HFF-Myc (cell line): ENCODE measurements around the gene PAWR.

Experiments
- DNase-seq: peaks from one replicate; pipeline ENCODE4 v3.0.0-alpha.2; 2011; ENCODE audit warnings: low read depth; ENCODE audit errors: extremely low read depth
- H3K4me3 ChIP-seq: replicated peaks from 2 replicates; pipeline ENCODE4 v1.5.1; 2011; ENCODE audit warnings: low read depth, mild to moderate bottlenecking, control low read depth, low read length
- TF ChIP-seq, protein P1 (sequence below): IDR thresholded peaks from 2 replicates; pipeline ENCODE4 v1.5.1; 2012; ENCODE audit warnings: mild to moderate bottlenecking, low read depth, low read length, control low read depth; ENCODE audit errors: missing control alignments

Gene PAWR, protein sequence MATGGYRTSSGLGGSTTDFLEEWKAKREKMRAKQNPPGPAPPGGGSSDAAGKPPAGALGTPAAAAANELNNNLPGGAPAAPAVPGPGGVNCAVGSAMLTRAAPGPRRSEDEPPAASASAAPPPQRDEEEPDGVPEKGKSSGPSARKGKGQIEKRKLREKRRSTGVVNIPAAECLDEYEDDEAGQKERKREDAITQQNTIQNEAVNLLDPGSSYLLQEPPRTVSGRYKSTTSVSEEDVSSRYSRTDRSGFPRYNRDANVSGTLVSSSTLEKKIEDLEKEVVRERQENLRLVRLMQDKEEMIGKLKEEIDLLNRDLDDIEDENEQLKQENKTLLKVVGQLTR

DNA sequence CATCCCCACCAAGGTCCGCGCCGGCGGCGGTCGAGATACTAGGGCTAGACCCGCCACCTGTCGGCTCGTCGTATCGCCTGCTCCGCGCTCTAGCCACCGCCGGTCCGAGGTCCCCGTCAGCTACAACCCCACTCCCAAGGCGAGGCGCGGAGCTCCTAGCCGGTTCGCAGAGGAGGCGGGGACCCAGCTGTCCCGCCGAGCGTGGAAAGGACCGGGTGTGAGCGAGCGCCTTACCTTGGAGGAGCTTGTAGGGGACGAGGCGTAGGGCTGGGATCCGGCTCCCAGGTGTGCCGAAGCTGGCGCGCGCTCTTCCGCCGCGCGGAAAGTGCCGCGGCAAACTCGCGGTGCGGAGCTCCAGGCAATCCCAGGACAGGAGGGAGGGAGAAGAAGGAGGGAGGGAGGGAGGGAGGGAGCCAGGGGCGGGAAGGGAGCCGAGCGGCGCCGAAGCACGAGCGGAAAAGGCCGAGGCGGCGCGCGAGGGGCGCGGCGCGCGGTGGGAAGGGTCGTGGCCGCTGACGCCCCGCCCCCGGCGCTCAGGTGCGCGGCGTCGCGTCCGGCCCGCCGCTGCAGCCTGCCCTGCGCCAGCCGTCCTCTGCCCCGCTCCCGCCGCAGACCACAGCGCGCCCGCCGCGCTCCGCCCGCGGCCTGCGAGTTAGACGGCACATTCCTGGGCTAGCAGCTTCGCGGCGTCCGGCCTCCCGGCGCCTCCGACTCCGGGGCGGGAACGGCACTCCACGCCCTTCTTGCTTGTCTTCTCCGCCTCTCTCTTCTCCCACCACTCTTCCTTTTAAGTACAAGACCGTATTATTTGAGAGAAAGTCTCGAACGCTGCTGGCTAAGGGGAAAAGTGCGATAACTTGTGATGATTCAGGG lies at the start of gene PAWR:
Gene PAWR, minus strand, starts transcription at position 327 of the 873 bp plus-strand sequence. CDS start 720 bp downstream, outside the sequence.
- peak; percentile 53 for DNase-seq
- peak within 1 kb of the TSS; percentile 83 for H3K4me3 ChIP-seq
- TF ChIP-seq, protein P1, sequence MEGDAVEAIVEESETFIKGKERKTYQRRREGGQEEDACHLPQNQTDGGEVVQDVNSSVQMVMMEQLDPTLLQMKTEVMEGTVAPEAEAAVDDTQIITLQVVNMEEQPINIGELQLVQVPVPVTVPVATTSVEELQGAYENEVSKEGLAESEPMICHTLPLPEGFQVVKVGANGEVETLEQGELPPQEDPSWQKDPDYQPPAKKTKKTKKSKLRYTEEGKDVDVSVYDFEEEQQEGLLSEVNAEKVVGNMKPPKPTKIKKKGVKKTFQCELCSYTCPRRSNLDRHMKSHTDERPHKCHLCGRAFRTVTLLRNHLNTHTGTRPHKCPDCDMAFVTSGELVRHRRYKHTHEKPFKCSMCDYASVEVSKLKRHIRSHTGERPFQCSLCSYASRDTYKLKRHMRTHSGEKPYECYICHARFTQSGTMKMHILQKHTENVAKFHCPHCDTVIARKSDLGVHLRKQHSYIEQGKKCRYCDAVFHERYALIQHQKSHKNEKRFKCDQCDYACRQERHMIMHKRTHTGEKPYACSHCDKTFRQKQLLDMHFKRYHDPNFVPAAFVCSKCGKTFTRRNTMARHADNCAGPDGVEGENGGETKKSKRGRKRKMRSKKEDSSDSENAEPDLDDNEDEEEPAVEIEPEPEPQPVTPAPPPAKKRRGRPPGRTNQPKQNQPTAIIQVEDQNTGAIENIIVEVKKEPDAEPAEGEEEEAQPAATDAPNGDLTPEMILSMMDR: peak; percentile 8

DNA sequence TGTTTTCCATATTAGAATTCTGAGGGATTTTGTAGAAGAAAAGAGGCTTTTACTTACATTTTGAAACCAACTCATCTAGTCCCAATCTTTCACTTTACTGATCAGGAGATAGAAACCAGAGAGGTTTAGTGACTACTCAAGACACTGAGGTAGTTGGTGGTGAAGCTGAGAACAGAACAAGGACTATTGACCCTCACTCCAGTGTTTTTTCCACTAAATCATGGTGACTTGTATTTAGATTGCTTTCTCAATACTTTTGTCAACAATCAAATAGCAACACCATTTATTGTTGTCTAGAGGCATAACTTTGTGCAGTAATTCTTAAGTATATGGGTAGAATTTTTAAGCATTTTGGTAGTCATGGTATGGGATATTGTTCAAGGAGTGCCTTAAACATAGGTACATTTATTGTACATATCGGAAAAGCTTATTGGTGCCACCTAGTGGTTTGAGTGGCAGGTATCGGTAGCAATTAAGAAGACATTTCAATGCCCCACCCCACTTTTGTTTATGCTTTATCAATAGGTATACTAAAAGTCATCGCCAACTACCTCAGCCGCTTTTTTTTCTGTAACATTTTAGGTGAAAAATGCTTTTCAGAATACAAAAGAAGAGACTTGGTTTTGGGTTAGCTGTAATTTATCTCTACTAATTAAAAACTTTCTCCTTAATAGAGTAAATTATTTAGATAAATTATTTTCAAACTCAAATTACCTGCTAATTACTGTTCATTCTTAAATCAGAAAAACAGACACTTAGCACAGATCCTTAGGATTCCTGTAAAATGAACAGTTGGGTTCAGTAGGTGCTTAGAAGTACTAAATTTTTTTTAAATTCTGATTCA lies 47.3 kb upstream of the PAWR start:
- peak; percentile 48 for DNase-seq
- TF ChIP-seq, protein P1: peak; percentile 60
- H3K4me3 ChIP-seq: no peak overlapping the region

DNA sequence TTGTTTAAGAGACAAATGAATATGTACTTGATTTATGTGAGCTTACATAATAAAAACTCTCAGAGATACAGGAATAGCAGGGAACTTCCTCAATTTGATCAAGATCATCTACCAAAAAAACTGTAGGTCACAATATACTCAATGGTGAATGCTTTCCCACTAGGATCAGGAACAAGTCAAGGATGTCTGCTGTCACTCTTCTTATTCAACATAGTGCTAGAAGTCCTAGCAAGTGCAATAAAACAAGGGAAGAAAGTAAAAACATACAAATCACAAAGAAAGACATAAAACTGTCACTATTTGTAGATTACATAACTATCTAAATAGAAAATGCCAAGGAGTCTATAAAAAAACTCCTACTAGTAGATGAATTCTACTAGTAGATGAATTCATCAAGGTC lies 41.9 kb upstream of the PAWR start:
- DNase-seq: no peak
- TF ChIP-seq, protein P1: no peak
- H3K4me3 ChIP-seq: no peak overlapping the region

DNA sequence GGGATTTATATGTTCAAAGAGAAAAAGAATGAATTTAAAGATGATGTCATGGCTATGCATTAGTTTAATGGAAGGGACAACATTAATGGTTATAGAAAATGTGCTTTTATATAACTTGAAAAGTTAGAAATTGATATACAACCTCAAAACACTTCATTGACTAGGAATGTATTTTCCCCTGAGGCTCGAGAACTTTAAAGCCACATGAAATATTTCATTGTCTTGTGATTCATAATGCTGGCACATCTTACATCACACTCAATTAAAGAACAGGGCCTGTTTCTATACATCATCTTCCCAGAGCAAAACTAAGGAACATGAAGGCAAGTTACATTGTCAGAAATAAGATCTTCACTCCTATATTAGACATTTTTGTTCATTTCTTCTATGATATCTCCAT lies 35.2 kb upstream of the PAWR start:
- TF ChIP-seq, protein P1: no peak
- H3K4me3 ChIP-seq: no peak overlapping the region
- peak; percentile 9 for DNase-seq

DNA sequence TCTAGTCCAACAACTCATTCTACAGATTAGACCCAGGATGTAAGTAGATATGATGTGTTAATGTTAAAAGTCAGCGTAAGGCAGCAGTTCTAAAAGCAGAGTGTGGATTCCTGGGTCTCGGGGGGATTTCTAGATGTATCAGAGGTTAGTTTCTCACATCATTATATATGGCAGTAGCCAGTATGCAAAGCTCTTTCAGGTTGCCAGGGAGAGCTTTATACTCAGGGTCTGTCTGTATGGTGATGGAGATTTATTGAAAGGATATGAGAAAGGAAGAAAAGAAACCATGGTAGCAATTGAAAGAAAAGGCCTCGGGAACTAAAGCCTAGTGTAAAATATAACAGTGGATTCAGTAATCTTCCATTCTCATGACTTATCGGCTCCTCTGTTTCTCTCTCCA lies 26.2 kb upstream of the PAWR start:
- DNase-seq: no peak

DNA sequence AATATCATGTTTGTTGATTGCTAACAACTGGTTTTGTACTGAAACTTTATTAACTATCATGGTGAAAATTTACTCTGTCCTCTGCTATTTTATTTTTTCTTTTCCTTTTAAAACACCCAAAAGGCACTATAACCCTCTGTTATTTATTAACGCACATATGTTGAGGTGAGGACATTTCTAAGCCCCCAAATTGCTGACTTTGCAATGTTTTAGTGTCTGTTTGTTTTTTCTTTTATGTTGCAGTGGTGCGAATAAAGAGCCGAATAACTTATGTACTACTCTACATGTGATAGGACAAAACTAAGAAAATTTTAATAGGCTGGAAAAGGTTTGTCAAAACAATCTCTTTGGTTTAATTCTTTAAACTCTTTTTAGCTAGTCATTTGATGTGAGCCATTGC lies 24.5 kb upstream of the PAWR start:
- no peak for DNase-seq
- H3K4me3 ChIP-seq: no peak overlapping the region
- TF ChIP-seq, protein P1: no peak

More for the DNA sequence above, 26.2 kb upstream of the PAWR start:
- TF ChIP-seq, protein P1: no peak
- no peak overlapping the region for H3K4me3 ChIP-seq
